ENCODE data around the gene NCAPD3.
"Not testable (repeated sequence)": the region's sequence is repeated elsewhere in the genome, so short reads cannot be mapped to it uniquely, and the experiment has no call there.

NCAPD3 gene

GRCh38 chr11:134132808-134133207, 91.0 kb downstream of the NCAPD3 start:
- DNase-seq = no peak

GRCh38 chr11:134131628-134132244, 92.0 kb downstream of the NCAPD3 start:
- no peak for DNase-seq

DNA sequence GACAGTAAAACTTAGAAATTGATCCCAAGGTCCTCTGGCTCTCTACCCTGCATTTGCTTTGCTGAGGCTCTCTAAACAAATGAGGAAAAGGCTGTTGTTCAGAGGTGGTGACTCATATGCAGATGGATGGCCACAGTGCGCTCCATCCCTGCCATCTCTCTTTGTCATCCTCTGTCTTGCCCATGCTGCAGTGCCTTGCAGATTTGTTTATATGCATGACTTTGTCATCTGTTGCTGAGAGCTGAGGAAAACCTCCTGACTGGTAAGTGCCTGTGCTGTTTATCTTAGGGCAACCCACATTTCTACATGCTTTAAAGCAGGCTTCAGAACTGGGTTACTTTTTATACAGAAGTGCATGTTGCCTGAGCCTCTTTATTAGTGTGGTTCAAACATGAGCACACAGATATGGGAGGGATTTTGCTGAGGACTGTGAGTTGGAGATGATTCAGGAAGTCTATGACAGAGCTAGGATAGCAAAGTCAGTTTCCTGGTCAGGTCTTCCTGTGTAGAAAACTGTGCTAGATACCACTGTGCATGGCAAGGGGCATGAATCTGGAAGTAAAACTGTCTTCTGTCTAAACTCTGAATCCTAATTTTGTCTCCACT, 97.4 kb downstream of the NCAPD3 start:
- peak in 41 of 56 donors; percentile 15 to 83 (median 61) for DNase-seq

DNA sequence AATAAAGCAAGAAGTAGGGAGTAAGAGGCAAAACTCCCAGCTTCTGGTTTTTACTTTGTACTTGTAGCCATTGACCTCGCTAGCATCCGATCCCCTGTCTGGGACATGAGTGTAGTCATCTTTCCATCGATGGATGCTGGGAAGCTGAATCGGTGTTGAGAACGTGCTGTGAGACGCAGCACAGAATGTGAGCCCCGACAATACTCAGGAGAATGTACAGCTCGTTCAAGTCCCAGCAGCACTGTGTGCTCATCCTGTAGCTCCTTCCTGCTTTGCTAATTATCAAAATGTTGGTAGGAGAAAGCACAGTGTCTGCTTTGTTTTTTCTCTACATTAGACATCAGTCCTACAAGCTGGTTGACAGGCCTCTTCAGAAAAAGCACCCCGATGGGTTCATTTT, 98.3 kb downstream of the NCAPD3 start:
- peak in 14 of 56 donors; percentile 9 to 76 (median 30) for DNase-seq

GRCh38 chr11:134124660-134125451, 98.9 kb downstream of the NCAPD3 start:
- DNase-seq = peak in 48 of 56 donors; percentile 25 to 77 (median 55)

DNA sequence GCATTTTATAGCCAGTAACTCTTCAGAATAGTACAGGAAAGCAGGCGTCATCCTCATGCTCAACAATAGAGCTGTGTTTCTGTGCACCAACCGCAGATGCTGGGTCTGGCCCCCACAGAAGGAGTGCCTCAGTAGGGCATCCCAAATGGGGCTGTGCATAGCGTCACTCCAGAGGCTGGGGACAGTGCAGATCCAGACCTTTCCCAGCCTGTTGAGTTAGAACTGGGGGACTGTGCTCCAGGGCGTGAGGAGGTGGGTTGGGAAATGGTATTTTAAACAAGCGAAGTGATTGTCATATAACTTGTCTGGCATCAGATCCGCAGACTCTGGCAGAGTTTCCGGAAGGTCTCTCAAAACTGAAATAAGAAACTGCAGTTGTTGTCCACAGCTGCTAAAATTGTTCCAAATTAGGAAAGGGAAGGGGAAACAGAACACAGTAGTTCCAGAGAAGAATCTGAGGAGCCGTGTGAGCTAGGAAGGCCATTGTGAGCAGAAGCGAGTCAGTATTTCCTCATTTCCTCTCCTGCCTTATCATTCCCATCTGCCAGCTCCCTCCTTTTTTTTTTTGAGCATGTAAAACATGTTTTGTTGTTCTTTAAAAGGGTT, 102.7 kb downstream of the NCAPD3 start:
- DNase-seq = peak in 52 of 56 donors; percentile 20 to 86 (median 68)

GRCh38 chr11:134120143-134120850, 103.5 kb downstream of the NCAPD3 start:
- peak in 31 of 56 donors; percentile 9 to 60 (median 32) for DNase-seq

DNA sequence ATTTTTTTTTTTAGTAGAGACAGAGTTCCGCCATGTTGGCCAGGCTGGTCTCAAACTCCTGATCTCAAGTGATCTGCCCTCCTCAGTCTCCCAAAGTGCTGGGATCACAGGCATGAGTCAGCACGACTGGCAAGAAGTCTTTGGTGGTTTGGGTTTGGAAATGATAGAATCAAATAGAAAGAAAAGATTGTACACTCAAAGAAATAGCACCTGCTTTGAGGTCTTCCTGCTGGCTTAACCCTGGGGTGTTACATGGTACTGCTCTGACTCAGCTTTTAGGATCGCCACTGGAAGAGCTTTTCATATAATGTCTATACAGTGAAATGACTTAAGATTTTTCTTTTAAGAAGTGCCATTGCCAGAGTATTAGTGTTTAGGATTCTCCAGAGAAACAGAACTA, 104.7 kb downstream of the NCAPD3 start:
- no peak for DNase-seq

DNA sequence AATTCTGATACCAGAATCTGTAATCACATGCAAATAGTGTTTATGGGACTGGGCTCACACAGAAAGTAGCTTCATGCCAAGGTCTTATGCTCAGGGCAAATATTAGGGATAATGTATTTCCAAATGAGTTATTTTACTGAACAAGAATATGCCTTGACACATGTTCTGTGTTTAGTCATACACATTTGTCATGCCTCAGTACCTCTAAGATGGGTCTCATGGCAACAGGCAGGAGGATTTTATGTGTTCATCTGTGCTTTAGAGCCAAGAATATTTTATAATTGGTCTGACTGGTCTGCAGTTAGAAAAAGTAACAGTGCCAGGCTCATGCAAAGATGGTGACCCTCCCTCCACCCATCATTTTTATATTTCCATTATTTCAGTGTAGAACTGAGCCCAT, 105.8 kb downstream of the NCAPD3 start:
- no peak for DNase-seq

DNA sequence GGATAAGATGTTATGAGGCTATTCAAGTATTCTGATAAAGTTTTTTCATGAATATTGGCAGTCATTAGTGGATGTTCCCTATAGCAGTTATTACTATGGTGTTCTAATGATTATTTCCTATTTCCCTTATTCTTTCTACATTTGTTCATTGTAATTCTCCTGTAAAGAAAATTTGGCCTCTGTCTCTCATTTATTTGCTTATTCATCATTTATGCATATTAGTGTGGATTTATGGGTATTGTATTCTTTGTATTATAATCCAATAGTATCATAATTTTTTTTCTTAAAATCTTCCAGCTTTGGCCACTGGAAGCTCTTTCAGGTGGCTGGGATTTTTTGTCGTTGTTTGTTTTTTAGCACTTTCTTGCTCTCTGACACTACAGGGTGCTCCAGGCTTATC, 107.6 kb downstream of the NCAPD3 start:
- no peak for DNase-seq

- not testable (repeated sequence) for DNase-seq
Observed at GRCh38 chr11:134113787-134114186, 110.0 kb downstream of the NCAPD3 start.

- no peak for DNase-seq
Observed at GRCh38 chr11:134110252-134110815, 113.4 kb downstream of the NCAPD3 start.
